HL-60/S4 treated with retinoic acid at 250 ng/mL for 4 days and 3 days (cell line): ENCODE measurements around the gene ZNF561.
"Not testable (repeated sequence)": the region's sequence is repeated elsewhere in the genome, so short reads cannot be mapped to it uniquely, and the experiment has no call there.

Source experiments
- in situ Hi-C: fragments of 300-500 bp; cut with MboI; formaldehyde crosslinking; loops from 2 replicates; pipeline ENCODE4 v1.7.0; 2022; ENCODE audit warnings: low sequenced_read_pairs

Gene ZNF561

GRCh38 chr19:9621156-9622037 is at the start of gene ZNF561:
ZNF561 (minus strand) TSS chr19:9621232; CDS start chr19:9619456, 1,776 bp downstream.
- in situ Hi-C loops: loop anchor here (10.0 kb wide), 1 partner anchor 173 kb away; no protein-coding TSS in a partner anchor

- in situ Hi-C loops: no loop called here
Measured at GRCh38 chr19:9668544-9668943, 47.5 kb upstream of the ZNF561 start.

GRCh38 chr19:9667898-9668297 is 46.9 kb upstream of the ZNF561 start:
- in situ Hi-C loops: no loop called here

- in situ Hi-C loops: no loop called here
Measured at GRCh38 chr19:9658769-9659168, 37.7 kb upstream of the ZNF561 start.

GRCh38 chr19:9653066-9653555 is 32.1 kb upstream of the ZNF561 start:
- in situ Hi-C loops: not testable (repeated sequence)

- in situ Hi-C loops: not testable (repeated sequence)
Measured at GRCh38 chr19:9651464-9651863, 30.4 kb upstream of the ZNF561 start.

GRCh38 chr19:9650345-9650744 is 29.3 kb upstream of the ZNF561 start:
- in situ Hi-C loops: no loop called here

GRCh38 chr19:9645472-9645871 is 24.4 kb upstream of the ZNF561 start:
- in situ Hi-C loops: no loop called here

GRCh38 chr19:9644472-9644871 is 23.4 kb upstream of the ZNF561 start:
- in situ Hi-C loops: no loop called here

- in situ Hi-C loops: no loop called here
Measured at GRCh38 chr19:9641810-9642209, 20.8 kb upstream of the ZNF561 start.

GRCh38 chr19:9640956-9641355 is 19.9 kb upstream of the ZNF561 start:
- in situ Hi-C loops: no loop called here

GRCh38 chr19:9636018-9636417 is 15.0 kb upstream of the ZNF561 start:
- in situ Hi-C loops: no loop called here

GRCh38 chr19:9627856-9628255 is 6.8 kb upstream of the ZNF561 start:
- in situ Hi-C loops: loop anchor here (10.0 kb wide), 1 partner anchor 167 kb away; no protein-coding TSS in a partner anchor

GRCh38 chr19:9622531-9622930 is 1.5 kb upstream of the ZNF561 start:
- in situ Hi-C loops: loop anchor here (10.0 kb wide), 1 partner anchor 172 kb away; no protein-coding TSS in a partner anchor

- in situ Hi-C loops: loop anchor here (10.0 kb wide), 1 partner anchor 174 kb away; no protein-coding TSS in a partner anchor
Measured at GRCh38 chr19:9620842-9621155, 233 bp downstream of the ZNF561 start.

- in situ Hi-C loops: no loop called here
Measured at GRCh38 chr19:9615844-9616243, 5.2 kb downstream of the ZNF561 start.

- in situ Hi-C loops: no loop called here
Measured at GRCh38 chr19:9610484-9611113, 10.4 kb downstream of the ZNF561 start.

- in situ Hi-C loops: no loop called here
Measured at GRCh38 chr19:9608912-9609311, 12.1 kb downstream of the ZNF561 start.

GRCh38 chr19:9597027-9597426 is 24.0 kb downstream of the ZNF561 start:
- in situ Hi-C loops: no loop called here

GRCh38 chr19:9586764-9587163 is 34.3 kb downstream of the ZNF561 start:
- in situ Hi-C loops: no loop called here

GRCh38 chr19:9584073-9584833 is 36.8 kb downstream of the ZNF561 start, which contains the start of gene ZNF121:
ZNF121 (minus strand) TSS chr19:9584504; CDS start chr19:9568097, 16,407 bp downstream.
- in situ Hi-C loops: no loop called here
